OCI-M1 (cell line): ENCODE results near the gene CFAP157.
"Not testable (repeated sequence)": the region's sequence is repeated elsewhere in the genome, so short reads cannot be mapped to it uniquely, and the experiment has no call there.

Source experiments
- DNase-seq: peaks from one replicate; lab custom pipeline; 2025; lab: John Stamatoyannopoulos, UW

CFAP157 gene

DNA sequence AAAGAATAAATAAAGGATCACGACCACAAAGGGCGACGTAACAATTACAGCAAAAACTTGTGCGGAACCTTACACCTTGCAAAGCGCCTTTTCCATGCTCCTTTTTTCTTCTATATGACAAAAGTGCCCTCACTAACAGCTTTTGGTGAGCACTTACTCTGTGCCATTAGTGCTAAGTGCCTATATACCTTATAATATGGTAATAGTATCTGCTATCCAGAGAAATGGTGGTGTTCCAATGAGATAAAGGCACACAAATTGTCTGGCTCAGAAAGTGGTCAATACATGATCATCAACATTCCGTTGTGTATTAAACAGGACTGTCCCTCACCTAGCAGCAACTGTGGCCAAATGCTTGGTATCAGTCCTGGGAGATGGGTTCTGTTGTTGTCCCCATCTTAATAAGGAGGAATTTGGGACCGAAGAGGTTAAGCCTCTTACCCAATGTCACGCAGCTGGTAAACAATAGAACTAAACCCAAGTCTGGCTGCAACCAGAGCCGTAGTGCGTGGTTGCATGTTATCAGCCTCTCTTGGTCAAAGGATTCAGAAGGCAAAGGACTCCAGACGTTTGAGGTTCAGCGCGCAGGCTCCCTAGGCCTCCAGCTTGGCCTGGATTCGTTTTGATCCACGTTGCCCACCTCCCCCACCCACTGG is 28.9 kb downstream of the CFAP157 start:
- no peak for DNase-seq

DNA sequence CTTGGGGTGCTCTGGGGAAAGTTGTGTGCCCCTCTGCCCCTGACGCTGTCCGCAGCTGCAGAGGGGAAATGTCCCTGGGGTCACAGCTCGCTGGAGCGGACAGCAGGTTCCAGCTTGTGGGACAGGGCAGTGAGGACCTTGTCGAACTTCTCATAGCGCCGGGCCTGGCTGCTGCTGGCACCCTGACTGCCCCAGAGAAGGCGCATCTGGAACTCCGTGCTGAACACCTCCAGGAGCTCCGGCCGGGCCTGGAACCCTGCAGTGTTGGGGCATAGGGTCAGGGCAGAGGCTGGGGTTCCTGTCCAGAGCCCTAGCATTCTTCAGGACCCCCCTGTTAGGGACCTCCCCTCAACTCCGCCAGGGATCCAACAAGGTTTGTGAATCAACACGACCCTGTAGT is 31.9 kb downstream of the CFAP157 start:
- DNase-seq: no peak

- no peak for DNase-seq
These were observed 33.0 kb downstream of the CFAP157 start for GRCh38 chr9:127739614-127740330.

DNA sequence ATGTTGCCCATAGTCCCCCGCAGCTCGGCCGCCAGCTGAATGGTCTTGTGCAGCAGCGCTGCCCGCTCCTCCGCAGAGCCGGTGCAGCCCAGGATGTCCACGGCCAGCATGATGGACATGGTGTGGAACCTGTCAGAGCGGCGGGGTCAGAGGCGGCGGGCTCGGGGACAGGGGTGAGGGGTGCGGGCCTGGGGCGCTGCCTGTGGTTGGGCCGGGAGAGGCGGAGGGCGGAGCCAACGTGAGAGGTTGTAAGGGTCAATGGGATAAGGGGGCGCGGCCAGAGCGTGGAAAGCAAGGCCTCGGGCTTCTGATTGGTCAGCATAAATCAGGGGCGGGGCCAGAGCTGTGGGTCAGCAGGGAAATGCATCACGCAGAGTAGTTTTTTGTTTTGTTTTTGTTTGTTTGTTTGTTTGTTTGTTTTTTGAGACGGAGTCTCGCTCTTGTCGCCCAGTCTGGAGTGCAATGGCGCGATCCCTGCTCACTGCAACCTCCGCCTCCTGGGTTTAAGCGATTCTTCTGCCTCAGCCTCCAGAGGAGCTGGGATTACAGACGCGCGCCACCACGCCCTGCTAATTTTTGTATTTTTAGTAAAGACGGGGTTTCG is 35.1 kb downstream of the CFAP157 start:
- DNase-seq: no peak

DNA sequence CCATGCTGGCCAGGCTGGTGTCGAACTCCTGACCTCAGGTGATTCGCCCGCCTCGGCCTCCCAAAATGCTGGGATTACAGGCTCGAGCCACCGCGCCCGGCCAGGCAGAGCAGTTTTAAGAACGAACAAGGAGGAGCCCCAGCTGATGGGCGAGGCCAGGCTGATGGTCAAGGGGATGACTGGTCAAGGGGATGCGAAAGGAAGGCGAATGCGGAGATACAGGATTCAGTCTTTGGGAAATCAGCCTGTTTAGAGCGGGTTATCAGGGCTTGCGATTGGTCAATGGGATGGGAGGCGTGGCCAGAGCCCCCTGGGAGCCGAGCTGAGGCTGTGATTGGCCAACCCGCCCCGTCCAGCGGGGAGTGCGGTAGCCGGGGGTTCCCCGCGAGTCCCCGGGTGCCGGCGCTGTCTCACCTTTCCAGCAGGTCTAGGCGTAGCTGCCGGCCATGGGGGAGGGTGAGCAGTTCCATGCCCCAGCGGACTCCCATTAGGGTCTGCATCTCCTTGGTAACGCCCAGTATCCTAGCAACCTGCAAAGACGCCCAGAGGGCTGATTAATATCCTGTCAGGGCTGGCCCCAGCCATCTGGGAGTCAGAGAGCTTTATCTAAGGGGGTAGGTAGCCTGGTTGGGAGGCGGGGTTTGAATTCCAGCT is 35.8 kb downstream of the CFAP157 start:
- peak; percentile 1 for DNase-seq

GRCh38 chr9:127744398-127745110 is 37.8 kb downstream of the CFAP157 start:
- DNase-seq: no peak

GRCh38 chr9:127746959-127747569 is 40.3 kb downstream of the CFAP157 start:
- no peak for DNase-seq

- DNase-seq: no peak
These were observed 42.5 kb downstream of the CFAP157 start for GRCh38 chr9:127749090-127749787.

- peak; percentile 21 for DNase-seq
These were observed 44.7 kb downstream of the CFAP157 start for GRCh38 chr9:127751269-127752054.

DNA sequence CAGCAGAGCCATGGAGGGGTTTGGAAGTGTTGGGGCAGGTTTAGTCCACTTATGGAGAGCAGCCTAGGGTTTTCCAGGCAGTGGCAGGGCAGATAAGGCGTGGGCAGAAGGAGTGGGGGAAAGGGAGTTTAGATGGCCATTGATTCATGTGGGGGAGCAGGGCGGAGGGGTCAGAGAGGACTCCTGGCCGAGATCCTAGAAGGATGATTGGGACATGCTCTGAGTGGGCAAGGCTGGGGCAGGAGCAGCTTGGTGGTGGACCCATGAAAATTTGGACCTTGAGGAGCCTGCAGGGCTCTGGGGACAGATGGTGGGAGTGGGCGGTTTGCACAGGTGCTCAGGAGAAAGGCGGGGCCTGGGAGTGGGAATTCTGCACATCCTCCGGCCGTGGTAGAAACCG is 46.4 kb downstream of the CFAP157 start:
- DNase-seq: no peak

- DNase-seq: no peak
These were observed 46.8 kb downstream of the CFAP157 start for GRCh38 chr9:127753622-127754021.

- no peak for DNase-seq
These were observed 47.6 kb downstream of the CFAP157 start for GRCh38 chr9:127754099-127755060.

- DNase-seq: no peak
These were observed 48.6 kb downstream of the CFAP157 start for GRCh38 chr9:127755061-127756060.

DNA sequence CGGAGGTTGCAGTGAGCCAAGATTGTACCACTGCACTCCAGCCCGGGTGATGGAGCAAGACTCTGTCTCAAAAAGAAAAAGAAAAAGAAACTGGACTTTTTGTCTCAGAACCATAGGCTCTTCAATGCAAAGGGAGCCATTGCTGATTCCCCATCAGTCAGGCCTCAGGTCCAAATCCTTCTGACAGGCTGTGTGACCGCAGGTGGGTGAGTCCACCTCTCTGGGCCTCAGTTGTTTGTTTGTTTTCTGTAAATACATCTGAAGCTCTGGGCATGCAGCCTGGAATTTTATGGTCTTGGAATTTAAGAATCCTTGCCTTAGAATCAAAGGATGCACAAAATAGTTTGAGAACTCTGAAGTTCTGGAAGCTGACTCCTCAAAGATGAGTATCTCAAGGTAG is 49.4 kb downstream of the CFAP157 start:
- no peak for DNase-seq

DNA sequence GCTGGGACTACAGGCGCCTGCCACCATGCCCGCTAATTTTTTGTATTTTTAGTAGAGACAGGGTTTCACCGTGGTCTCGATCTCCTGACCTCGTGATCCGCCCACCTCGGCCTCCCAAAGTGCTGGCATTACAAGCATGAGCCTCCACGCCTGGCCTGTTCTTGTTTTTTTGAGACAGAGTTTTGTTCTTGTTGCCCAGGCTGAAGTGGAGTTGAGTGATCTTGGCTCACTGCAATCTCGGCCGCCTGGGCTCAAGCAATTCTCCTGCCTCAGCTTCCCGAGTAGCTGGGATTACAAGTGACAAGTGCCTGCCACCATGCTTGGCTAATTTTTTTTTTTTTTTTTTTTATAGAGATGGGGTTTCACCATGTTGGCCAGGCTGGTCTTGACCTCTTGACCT is 50.0 kb downstream of the CFAP157 start:
- not testable (repeated sequence) for DNase-seq

GRCh38 chr9:127758843-127759242 is 52.1 kb downstream of the CFAP157 start:
- DNase-seq: peak; percentile 39

DNA sequence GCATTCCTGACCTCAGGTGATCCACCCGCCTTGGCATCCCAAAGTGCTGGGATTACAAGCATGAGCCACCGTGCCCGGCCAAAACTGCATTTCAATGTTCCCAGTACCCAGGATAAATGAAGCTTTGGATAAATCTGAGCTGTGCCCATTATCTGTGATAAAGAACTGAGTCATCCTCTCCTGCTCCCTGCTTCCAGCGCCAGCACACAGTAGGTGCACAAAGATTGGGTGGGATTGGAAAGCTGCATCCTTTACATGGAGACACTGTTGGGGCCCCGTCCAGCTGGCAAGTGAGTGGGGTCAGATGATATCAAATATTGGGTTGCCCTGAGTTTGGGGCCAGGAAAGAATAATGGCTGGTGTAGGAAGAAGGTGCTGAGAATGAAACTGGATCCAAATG is 54.3 kb downstream of the CFAP157 start:
- DNase-seq: no peak

DNA sequence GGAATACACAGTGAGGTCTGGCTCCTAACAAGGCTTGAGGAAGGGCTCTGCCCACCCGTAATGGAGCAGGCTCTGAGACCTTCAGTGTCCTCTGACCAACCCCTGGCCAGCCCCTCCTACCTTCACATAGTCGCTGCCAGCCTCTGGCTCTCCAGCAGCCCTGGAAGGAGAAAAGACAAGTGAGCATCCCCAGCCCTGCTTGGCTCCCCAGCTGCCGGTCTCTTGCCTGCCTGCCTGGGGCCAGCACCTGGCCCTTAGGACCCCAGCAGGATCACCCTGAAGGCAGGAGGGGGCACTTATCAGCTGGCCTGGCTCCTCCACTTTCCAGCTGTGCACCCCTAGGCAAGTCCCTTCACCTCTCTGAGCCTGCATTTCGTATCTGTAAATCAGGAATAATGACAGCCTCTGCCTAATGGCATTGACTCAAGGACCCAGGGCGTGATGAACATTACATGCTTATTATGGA is 54.7 kb downstream of the CFAP157 start:
- no peak for DNase-seq
